GM19395 (cell line): ENCODE data around the gene BRPF3.
"Not testable (repeated sequence)": the region's sequence is repeated elsewhere in the genome, so short reads cannot be mapped to it uniquely, and the experiment has no call there.

Experiments used
- ATAC-seq: cut with Tn5 transposase; IDR thresholded peaks from one replicate; pipeline ENCODE4 v1.9.1; 2021; ENCODE audit warnings: mild to moderate bottlenecking, moderate library complexity; ENCODE audit not compliant: unreplicated experiment

The BRPF3 gene

GRCh38 chr6:36200154-36200891 is 3.8 kb downstream of the BRPF3 start:
- no peak for ATAC-seq

GRCh38 chr6:36200998-36201596 is 4.6 kb downstream of the BRPF3 start:
- ATAC-seq: no peak

GRCh38 chr6:36201612-36202011 is 5.1 kb downstream of the BRPF3 start:
- no peak for ATAC-seq

- no peak for ATAC-seq
Measured at GRCh38 chr6:36202101-36202500, 5.6 kb downstream of the BRPF3 start.

GRCh38 chr6:36204068-36204753 is 7.7 kb downstream of the BRPF3 start:
- no peak for ATAC-seq

- ATAC-seq: no peak
Measured at GRCh38 chr6:36207155-36207554, 10.6 kb downstream of the BRPF3 start.

- ATAC-seq: no peak
Measured at GRCh38 chr6:36209606-36210005, 13.1 kb downstream of the BRPF3 start.

GRCh38 chr6:36210182-36210581 is 13.6 kb downstream of the BRPF3 start:
- ATAC-seq: no peak

GRCh38 chr6:36210886-36211595 is 14.5 kb downstream of the BRPF3 start:
- no peak for ATAC-seq

GRCh38 chr6:36216559-36216958 is 20.0 kb downstream of the BRPF3 start:
- ATAC-seq: no peak

GRCh38 chr6:36217188-36217587 is 20.6 kb downstream of the BRPF3 start:
- ATAC-seq: no peak

- no peak for ATAC-seq
Measured at GRCh38 chr6:36217946-36218345, 21.4 kb downstream of the BRPF3 start.

GRCh38 chr6:36218516-36218915 is 22.0 kb downstream of the BRPF3 start:
- ATAC-seq: not testable (repeated sequence)

- ATAC-seq: no peak
Measured at GRCh38 chr6:36219081-36219480, 22.5 kb downstream of the BRPF3 start.

GRCh38 chr6:36220226-36220625 is 23.7 kb downstream of the BRPF3 start:
- no peak for ATAC-seq

- ATAC-seq: no peak
Measured at GRCh38 chr6:36221674-36222073, 25.1 kb downstream of the BRPF3 start.

- ATAC-seq: no peak
Measured at GRCh38 chr6:36222924-36223323, 26.4 kb downstream of the BRPF3 start.

- no peak for ATAC-seq
Measured at GRCh38 chr6:36223706-36224105, 27.2 kb downstream of the BRPF3 start.

- no peak for ATAC-seq
Measured at GRCh38 chr6:36224918-36225461, 28.4 kb downstream of the BRPF3 start.

- no peak for ATAC-seq
Measured at GRCh38 chr6:36226438-36227047, 30.0 kb downstream of the BRPF3 start.
